A204.1 (cell line): ENCODE results near the gene TMEM107.

Experiments used
- FAIRE-seq: peaks from 2 replicates; lab custom pipeline; 2012; peaks lifted over from hg19 to GRCh38; lab: Jason Lieb, UNC

TMEM107 gene

DNA sequence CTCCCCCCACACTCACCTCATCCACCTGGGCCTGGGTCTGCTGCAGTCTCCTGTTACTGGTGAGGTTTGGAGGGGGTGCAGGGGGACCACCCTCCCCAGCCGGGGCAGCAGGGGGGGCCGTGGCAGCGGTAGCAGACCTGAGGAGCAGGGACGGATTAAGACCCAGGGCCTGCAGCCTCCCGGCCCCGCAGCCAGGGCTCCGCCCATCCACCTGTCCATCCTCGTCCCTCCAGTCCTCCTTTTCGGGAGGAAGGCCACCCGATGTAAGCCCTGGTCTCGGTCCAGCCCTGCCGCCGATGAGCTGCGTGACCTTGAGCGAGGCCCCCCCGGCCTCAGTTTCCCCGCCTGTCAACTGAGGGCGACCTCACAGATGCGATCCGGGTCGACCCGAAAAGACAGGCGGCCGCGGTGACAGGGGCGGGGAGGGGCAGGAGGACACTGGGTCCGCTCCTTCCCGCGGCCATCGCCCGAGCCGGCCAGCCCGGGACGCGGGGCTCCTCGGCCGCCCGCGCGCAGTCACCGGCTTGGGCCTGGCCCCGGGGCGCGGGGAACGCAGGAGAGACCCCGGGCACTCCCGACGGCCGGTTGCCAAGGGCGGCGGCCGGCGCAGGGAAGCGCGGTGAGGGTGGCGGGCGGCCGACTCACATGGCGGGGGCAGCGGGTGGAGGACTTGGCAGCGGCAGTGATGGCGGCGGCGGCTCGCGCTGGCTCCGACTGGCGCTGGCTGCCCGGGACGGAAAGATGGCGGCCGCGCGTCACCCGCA lies 13.8 kb downstream of the TMEM107 start, which contains the start of gene VAMP2:
Gene VAMP2, minus strand, starts transcription at position 716 of the 764 bp plus-strand sequence. Its CDS starts 69 bp downstream, at position 647.
- no peak for FAIRE-seq

GRCh38 chr17:8161289-8162232 lies 14.6 kb downstream of the TMEM107 start:
- FAIRE-seq = no peak

DNA sequence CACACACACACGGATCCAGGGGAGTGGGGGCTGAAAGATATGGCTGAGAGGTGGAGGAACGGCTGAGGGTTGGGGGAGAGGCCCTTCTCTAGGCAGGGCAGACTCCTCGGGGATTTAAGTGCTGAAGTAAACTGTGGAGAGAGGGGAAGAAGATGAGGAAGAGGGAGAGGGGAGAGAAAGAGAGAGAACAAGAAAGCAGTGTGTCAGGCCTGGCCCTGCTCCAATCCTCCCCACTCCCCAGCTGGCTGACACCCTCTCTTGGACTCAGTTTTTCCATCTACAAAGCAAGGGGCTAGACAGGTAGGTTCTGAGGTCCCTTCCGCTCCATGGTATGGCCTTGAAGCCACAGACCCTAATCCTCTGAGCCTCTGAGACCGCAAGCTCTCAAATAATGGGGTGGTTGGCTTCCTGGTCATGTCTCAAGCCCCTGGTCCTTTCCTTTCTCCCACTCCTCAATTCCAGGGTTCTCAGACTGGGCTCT lies 15.4 kb downstream of the TMEM107 start:
- no peak for FAIRE-seq

DNA sequence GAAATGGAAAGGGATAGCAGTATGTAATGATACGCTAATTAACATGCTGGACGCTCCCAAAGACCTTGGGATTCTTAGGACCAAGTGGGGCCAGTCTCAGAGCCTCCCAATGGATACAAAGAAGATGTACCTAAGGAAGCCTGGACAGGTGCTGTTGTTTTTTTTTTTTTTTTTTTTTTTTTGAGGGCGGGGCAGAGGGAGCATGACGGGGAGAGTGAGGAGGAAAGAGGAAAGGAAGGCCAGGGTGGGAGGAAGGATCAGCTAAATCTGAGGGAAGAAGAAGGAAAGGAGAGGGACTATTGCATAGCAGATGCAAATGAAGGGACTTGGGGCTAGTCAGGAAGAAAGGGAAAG lies 16.0 kb downstream of the TMEM107 start:
- FAIRE-seq = no peak

DNA sequence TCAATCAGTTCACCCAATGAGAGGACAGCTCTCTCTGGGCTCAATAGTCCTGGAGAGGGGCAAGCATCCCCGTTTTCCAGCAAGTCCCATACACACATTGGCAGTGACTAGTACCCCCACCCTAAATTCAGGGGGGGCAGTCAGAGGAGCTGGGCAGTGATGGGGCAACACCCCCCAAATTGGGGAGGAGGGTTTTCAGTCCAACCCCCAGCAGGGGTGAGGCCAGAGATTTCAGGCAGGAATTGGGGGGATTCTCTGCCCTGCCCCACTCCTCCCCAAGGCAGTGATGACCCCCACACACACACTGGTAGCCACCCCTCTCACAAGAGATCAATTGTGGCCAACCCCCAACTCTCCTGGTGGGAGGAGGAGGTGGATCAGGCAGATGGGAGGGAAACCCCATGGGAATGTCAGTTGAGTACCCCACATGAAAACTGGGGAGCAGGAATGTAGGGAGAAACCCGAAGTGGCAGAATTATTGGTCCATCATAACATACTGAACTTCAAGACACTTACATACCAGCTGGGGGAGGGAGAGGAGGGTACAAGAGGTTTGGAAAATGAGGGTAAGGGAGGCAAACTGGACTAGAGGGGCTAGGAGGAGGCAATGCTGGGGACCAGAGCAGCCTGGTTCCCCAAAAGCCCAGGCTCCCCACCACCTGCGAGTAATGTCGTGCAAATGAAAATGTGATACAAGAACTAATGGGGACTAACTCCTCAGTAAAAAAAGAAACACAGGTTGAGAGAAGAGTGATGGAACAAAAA lies 16.5 kb downstream of the TMEM107 start:
- FAIRE-seq = no peak

GRCh38 chr17:8159032-8159400 lies 17.2 kb downstream of the TMEM107 start:
- no peak for FAIRE-seq

GRCh38 chr17:8158267-8159031 lies 17.7 kb downstream of the TMEM107 start:
- FAIRE-seq = peak; percentile 93

GRCh38 chr17:8156246-8156992 lies 19.8 kb downstream of the TMEM107 start:
- FAIRE-seq = peak; percentile 99

DNA sequence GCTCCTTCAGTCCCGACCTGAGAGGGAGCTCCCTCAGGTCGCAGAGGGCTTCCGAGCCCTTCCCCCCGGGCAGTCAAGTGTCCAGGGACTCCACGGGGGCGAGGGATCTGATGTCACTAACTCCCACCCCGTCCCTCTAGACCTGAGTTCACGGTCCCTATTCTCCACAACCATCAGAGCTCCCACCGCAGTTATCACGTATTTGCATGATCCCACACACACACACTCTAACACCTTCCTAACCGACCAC lies 20.3 kb downstream of the TMEM107 start:
- FAIRE-seq = no peak

GRCh38 chr17:8155231-8155995 lies 20.8 kb downstream of the TMEM107 start:
- FAIRE-seq = no peak

- FAIRE-seq = no peak
Measured at GRCh38 chr17:8154608-8155155, 21.5 kb downstream of the TMEM107 start.

DNA sequence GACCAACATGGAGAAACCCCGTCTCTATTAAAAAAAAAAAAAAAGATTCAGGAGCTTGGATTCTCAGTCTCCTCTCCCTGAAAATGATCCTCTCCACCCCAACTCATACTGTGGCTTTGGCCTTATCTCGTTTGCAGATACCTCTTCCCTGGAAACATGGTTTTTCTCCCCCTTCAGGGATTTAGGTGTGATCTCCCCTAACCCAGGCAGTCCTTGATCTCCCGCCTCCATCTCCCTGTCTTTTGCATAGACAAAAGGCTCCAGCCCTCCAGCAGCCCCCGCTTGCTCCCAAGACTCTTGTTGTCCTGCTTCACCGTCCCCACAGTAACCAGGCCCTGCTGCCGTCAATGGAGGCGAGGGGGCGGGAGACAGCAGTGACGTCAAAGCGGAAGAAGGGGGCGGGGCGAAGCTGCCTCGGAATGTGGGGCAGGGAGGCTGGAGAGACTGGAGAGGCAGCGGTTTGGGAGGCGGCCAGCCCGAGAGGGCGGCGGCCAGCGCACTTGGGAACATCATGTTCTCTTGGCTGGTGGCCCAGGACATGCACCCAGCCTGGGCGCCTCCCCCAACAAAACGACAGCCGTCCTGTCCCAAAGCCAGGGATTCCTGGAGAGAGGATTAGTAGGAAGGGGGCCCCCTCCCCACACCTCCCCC lies 22.1 kb downstream of the TMEM107 start:
- no peak for FAIRE-seq

DNA sequence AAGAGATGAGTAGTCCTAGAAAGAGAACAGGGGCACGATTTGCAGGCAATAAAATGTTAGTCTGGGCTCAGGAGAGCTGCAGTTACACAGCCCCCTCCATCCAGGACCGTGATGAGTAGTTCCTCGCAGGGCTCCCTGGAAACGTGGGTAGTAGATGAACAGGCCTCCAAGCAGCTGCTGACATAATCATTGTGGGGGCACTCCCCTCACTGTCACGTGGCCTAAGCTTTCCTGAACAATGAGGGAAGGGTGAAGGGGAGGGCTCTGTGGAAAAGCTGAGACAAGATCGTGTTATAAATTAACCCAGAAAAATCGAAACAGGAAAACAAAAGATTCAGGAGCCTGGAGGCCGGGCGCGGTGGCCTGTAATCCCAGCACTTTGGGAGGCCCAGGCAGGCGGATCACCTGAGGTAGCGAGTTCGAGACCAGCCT lies 22.6 kb downstream of the TMEM107 start:
- FAIRE-seq = no peak

DNA sequence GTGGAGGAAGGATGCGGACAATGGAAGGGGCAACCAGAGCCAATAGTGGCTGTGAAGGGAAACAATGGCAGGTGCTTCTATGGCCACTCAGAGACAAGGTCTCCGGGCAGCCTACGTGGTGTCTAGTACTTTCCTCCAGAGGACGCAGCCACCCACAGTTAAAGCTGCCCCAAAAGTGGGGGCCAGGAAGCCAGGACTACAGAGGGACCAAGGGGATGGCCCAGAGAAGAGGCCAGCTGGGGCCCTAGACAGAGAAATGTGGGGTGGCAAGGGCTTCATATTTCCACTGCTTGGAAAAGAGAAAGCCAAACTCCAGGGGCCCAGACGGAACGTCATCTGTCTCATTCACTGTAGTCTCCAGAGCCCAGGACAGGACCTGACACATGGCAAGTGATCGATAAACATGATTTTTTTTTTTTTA lies 23.1 kb downstream of the TMEM107 start:
- FAIRE-seq = no peak

DNA sequence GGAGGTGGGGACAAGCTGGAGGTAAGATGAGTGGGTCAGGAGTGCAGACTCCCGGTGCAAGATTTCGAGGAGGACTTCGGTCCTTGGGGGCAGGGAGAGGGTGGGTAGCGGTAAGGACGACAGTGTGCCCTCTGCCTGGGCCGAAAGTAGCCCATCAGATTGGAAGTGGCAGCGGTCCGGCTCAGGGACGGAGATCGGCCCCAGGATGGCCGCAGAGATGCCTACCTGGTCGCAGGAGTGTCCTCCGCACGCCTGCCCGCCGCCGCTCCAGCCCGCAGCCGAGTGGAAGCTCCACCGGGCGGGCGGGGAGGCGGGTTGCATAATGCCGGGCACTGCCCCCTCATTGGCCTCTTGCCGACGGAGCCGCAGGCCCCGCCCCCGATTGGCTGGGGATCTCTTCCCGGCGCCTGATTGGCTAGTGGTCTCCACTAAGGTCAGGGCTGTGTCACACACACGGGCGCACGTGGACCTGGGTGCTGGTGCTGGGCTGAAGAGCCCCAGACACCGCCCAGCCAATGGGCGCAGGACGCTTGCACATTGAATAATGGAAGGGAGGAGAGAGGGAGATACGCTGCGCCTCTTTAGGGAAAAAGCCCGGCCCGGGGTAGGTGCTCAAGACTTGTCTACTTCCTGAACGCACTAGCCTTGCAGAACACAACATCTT lies 23.9 kb downstream of the TMEM107 start, which contains the start of gene PER1:
Gene PER1, minus strand, starts transcription at position 293 of the 664 bp plus-strand sequence. CDS start 1,698 bp downstream, outside the sequence.
- peak; percentile 34 for FAIRE-seq

GRCh38 chr17:8151641-8152111 lies 24.5 kb downstream of the TMEM107 start:
- FAIRE-seq = no peak

GRCh38 chr17:8151120-8151640 lies 25.0 kb downstream of the TMEM107 start:
- FAIRE-seq = no peak
